Choroid plexus epithelial cell (primary cell): ENCODE results near the gene MICB.
A peak's percentile ranks its signal among the peaks of the same experiment; 100 is the strongest.

ENCODE experiments used
- DNase-seq: peaks from one replicate; pipeline ENCODE4 v3.0.0-alpha.2; 2010; ENCODE audit warnings: low read depth
- H3K4me3 ChIP-seq: 2 replicates; pipeline ENCODE4 v1.5.1; 2011; ENCODE audit warnings: low read depth, mild to moderate bottlenecking, control low read depth, low read length, moderate library complexity
- TF ChIP-seq, protein P1 (sequence below): conservative IDR thresholded peaks from 2 replicates; pipeline ENCODE4 v1.5.1; 2011; ENCODE audit warnings: low read depth, mild to moderate bottlenecking, control low read depth, inconsistent platforms, low read length, moderate library complexity

MICB gene

DNA sequence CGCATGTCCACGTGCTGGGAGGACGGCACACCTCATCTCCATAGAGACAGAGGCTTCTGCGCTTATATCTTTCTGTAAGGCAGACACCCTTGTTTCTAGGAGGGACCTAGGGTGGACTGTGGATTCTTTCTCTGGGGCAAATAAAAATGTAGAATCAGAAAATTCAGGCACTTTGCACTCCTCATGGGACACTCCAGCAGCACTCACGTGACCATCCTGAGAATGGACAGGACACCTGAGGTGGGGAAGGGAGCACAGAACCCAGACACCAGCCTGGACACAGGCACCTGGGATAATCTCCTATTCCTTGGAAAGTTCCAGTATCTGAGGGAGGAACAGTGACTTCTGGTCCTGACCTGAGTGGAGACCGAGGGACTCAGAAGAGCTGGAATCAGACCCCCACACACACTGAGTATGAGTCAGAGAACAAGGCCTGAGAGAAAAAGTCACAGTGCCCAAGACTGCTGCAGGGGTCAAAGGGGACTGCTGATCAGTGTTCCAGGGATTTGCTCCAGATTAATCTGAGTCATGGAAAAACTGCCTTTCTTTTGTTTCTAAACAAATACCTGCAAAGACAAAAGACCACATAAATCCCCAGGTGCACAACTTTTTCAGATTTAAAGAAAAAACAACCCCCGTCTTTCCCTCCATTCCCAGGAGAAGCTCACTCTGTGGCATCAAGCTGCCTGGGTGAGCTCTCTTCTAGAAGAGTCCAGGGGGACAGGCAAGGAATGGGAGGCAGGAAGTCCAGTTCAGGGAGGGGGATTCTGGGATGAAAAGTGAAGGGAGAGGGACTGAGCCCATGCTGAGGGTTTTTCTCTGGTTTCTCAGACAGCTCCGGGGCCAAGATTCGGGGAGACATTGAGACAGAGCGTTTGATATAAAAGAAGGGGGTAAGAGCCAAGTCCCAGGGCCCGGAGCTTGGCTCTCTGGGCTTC, 35.6 kb upstream of the MICB start:
- peak overlapping the region; percentile 56 for H3K4me3 ChIP-seq
- peak; percentile 13 for DNase-seq
- TF ChIP-seq, protein P1, sequence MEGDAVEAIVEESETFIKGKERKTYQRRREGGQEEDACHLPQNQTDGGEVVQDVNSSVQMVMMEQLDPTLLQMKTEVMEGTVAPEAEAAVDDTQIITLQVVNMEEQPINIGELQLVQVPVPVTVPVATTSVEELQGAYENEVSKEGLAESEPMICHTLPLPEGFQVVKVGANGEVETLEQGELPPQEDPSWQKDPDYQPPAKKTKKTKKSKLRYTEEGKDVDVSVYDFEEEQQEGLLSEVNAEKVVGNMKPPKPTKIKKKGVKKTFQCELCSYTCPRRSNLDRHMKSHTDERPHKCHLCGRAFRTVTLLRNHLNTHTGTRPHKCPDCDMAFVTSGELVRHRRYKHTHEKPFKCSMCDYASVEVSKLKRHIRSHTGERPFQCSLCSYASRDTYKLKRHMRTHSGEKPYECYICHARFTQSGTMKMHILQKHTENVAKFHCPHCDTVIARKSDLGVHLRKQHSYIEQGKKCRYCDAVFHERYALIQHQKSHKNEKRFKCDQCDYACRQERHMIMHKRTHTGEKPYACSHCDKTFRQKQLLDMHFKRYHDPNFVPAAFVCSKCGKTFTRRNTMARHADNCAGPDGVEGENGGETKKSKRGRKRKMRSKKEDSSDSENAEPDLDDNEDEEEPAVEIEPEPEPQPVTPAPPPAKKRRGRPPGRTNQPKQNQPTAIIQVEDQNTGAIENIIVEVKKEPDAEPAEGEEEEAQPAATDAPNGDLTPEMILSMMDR = no peak

DNA sequence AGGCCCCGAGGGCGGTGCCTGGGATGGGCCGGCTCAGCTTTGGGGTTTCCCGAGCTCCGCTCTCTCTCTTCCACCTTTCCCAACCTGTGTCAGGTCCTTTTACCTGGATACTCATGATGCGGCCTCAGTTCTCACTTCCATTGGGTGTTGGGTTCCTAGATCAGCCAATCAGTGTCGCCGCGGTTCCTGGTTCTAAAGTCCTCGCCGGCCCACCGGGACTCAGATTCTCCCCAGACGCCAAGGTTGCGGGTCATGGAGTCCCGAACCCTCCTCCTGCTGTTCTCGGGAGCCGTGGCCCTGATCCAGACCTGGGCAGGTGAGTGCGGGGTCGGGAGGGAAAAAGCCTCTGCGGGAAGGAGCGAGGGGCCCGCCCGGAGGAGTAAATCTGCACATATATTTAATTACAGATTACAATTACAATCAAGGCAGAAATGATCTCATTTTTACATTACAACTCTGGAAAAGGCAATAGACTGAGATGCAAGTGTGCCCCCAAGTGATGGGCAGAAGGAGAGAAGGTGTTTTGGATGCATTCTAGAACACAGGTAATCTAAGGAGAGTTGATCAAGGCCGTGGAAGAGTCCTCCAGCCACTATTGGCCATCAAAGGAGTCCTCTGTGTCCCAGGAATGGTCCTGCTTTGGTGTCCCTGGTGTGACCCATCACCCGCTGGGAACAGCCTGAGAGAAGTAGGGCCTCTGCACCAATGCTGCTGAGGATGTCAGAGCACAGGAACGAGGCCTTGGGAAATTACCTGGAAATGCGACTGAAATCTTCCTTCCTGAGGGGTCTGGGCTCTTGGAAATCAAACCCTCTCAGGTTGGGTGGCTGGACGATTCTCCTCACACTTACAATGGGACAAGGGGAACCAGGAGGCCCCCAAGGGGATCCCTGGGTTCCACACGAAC, 34.7 kb upstream of the MICB start:
- TF ChIP-seq, protein P1 = no peak
- H3K4me3 ChIP-seq = peak overlapping the region; percentile 56
- DNase-seq = peak; percentile 88

DNA sequence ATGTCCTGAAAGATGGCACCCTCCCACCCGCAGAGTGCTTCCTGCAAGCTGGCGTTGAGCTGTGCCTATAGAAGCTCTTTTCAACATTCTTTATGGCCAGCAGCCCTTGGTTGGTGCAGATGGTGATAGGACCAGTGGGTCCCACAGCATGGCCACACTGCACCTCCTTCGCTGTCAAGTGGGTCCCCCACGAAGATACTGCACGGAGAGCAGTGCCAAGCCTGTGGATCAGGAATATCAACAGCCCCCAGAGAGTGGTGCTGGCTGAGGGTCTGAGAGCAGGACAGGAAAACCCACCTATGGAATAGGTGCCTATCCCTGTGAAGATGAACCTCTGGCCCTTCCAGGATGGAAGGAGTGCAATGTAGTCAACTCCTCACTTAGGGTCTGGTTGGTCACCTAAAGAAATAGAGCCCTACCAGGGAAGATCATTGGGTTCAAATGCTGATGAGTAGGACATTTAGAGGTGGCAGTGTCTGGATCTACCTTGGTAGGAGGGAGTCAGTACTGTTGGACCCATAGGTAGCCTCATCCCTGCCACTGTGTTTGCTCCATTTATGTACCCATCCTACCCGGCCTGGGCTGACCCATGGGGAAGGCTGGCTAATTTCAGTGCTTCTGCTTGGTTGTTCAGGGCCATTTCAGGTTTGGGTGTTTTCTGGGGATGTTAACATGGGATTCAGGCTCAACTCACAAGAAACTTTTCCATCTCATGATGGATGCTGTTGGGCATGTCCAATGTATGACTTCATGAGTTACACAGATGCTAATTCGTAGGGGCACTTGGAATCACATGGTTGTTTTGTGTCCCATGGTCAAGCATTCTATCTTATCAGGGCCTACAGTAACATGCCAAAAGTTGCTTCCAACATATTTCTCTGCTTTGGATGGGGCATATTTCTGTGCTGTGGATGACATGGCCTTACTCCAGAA, 33.4 kb upstream of the MICB start:
- DNase-seq = no peak
- TF ChIP-seq, protein P1 = no peak
- H3K4me3 ChIP-seq = no peak overlapping the region

DNA sequence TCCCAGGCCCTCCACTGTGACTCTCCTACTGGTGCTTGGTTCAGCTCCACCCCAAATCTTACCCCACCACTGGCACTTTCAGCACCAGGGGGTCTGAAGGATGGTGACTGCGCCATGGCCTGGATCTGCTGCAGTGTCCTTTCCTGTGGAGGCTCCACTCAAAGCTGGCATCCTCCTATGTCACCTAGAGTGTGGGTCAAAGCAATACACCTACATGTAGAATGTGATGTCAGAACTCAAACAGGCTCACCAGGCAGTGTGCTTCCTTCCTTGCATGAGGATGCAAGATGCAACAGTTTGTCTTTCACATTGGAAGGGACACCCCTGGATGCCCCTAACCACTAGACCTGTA, 32.8 kb upstream of the MICB start:
- no peak for DNase-seq
- no peak overlapping the region for H3K4me3 ChIP-seq
- TF ChIP-seq, protein P1 = no peak

DNA sequence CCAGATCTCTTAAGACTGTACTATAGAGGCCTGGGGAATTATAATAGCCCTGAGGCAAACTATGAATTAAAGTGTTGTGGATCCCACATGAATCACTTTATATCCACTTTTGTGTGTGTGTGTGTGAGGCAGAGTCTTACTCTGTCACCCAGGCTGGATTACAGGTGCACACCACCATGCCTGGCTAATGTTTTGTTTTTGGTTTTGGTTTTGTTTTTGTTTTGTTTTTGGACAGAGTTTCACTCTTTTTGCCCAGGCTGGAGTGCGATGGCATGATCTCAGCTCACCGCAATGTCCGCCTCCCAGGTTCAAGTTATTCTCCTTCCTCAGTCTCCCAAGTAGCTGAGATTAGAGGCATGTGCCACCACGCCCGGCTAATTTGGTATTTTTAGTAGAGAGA, 32.2 kb upstream of the MICB start:
- H3K4me3 ChIP-seq = no peak overlapping the region
- DNase-seq = no peak
- TF ChIP-seq, protein P1 = no peak

DNA sequence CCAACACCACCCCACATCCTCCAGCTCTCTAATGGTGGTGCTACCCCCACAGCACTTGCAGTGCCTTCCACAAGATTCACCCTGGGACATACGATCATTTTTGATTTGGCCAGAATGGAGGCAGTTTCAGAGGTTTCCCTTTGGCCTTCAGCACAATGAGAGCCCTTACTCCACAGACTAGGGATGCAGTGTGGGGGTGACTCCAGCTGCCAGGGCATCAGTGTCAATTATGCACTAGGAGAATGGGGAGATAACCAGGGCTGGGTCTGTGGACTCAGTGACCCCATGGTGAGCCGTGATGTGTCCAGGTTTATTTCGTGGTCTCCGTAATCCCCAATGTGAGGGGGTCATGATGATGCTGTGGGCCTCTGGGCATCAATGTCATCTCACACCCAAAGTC, 31.5 kb upstream of the MICB start:
- DNase-seq = no peak
- H3K4me3 ChIP-seq = no peak overlapping the region
- TF ChIP-seq, protein P1 = no peak
